Endothelial cell (in vitro differentiated cells): ENCODE measurements around the gene NUDT6. TPM values are rescaled to one million over a fixed set of nuclear protein-coding genes. Genes with fewer than 3 reads are reported as not detected.
"Not testable (repeated sequence)": the region's sequence is repeated elsewhere in the genome, so short reads cannot be mapped to it uniquely, and the experiment has no call there.

ENCODE experiments used
- DNase-seq: peaks from one replicate; pipeline ENCODE4 v3.0.0; 2021; ENCODE audit warnings: low spot score
- H3K27ac Mint-ChIP-seq: one replicate; pipeline ENCODE4 v1.8.0; 2021; ENCODE audit warnings: mixed read lengths, inconsistent platforms; ENCODE audit not compliant: unreplicated experiment
- H3K27me3 Mint-ChIP-seq: one replicate; pipeline ENCODE4 v1.8.0; 2021; ENCODE audit warnings: mild to moderate bottlenecking, moderate library complexity, mixed read lengths, inconsistent platforms; ENCODE audit not compliant: unreplicated experiment
- H3K36me3 Mint-ChIP-seq: one replicate; pipeline ENCODE4 v1.8.0; 2021; ENCODE audit warnings: mild to moderate bottlenecking, low read depth, mixed read lengths, inconsistent platforms; ENCODE audit not compliant: unreplicated experiment
- H3K4me1 Mint-ChIP-seq: one replicate; pipeline ENCODE4 v1.8.0; 2021; ENCODE audit warnings: mild to moderate bottlenecking, mixed read lengths, inconsistent platforms; ENCODE audit not compliant: unreplicated experiment
- H3K4me3 Mint-ChIP-seq: one replicate; pipeline ENCODE4 v1.8.0; 2021; ENCODE audit warnings: mild to moderate bottlenecking, mixed read lengths, inconsistent platforms; ENCODE audit not compliant: unreplicated experiment
- H3K9me3 Mint-ChIP-seq: one replicate; pipeline ENCODE4 v1.8.0; 2021; ENCODE audit warnings: mixed read lengths, inconsistent platforms; ENCODE audit not compliant: unreplicated experiment
- CTCF ChIP-seq: fragments of 200-600 bp; sonication (generic); IDR thresholded peaks from one replicate; pipeline ENCODE4 v1.5.0; 2021; ENCODE audit warnings: antibody characterized with exemption; ENCODE audit not compliant: unreplicated experiment
- total RNA-seq: library from RNA; stranded (reverse); fragmentation: NEBNext Ultra II Directional; extraction: Animal tissue kit (Norgen Biotek cat#: 25700); gene quantifications from one replicate; pipeline ENCODE4 v1.2.1, GENCODE V29; 2021; ENCODE audit not compliant: unreplicated experiment

NUDT6 gene
- total RNA-seq, 1 donor from 2014 or later, result 6.5 TPM

GRCh38 chr4:122847931-122848330 is 74.5 kb downstream of the NUDT6 start:
- Mint-ChIP-seq H3K4me3 (no peak overlapping the region), H3K9me3 (no peaks in the 10 kb centered on the region), H3K27me3 (peaks cover 6% of the 10 kb centered on the region), H3K36me3 (peaks cover 25% of the 10 kb centered on the region), H3K4me1 (peaks cover 47% of the 10 kb centered on the region), H3K27ac (no peak overlapping the region)
- no peak for DNase-seq
- no peak for TF ChIP-seq CTCF

GRCh38 chr4:122845760-122846159 is 76.6 kb downstream of the NUDT6 start:
- Mint-ChIP-seq H3K4me3 (no peak overlapping the region), H3K27me3 (peaks cover 6% of the 10 kb centered on the region), H3K36me3 (peaks cover 26% of the 10 kb centered on the region), H3K9me3 (no peaks in the 10 kb centered on the region), H3K27ac (peak overlapping the region; percentile 65), H3K4me1 (peaks cover 39% of the 10 kb centered on the region)
- no peak for DNase-seq
- no peak for TF ChIP-seq CTCF

GRCh38 chr4:122845066-122845465 is 77.3 kb downstream of the NUDT6 start:
- Mint-ChIP-seq H3K27ac (no peak overlapping the region), H3K4me3 (no peak overlapping the region)

GRCh38 chr4:122844391-122844790 is 78.0 kb downstream of the NUDT6 start:
- peaks cover 30% of the 10 kb centered on the region for H3K36me3 Mint-ChIP-seq
- H3K27ac Mint-ChIP-seq, result not testable (repeated sequence)

More at GRCh38 chr4:122845066-122845465, 77.3 kb downstream of the NUDT6 start:
- Mint-ChIP-seq H3K36me3 (peaks cover 27% of the 10 kb centered on the region), H3K9me3 (no peaks in the 10 kb centered on the region), H3K27me3 (peaks cover 2% of the 10 kb centered on the region), H3K4me1 (peaks cover 33% of the 10 kb centered on the region)
- TF ChIP-seq CTCF, result no peak
- DNase-seq, result no peak

GRCh38 chr4:122842984-122843531 is 79.3 kb downstream of the NUDT6 start:
- H3K9me3 Mint-ChIP-seq, result no peaks in the 10 kb centered on the region
- no peaks in the 10 kb centered on the region for H3K27me3 Mint-ChIP-seq
- peaks cover 23% of the 10 kb centered on the region for H3K4me1 Mint-ChIP-seq
- peaks cover 22% of the 10 kb centered on the region for H3K36me3 Mint-ChIP-seq
- H3K4me3 Mint-ChIP-seq, result no peak overlapping the region
- DNase-seq, result no peak
- no peak for TF ChIP-seq CTCF
- H3K27ac Mint-ChIP-seq, result no peak overlapping the region

More at GRCh38 chr4:122844391-122844790, 78.0 kb downstream of the NUDT6 start:
- not testable (repeated sequence) for H3K4me3 Mint-ChIP-seq, H3K27me3 Mint-ChIP-seq, DNase-seq, H3K9me3 Mint-ChIP-seq
- peaks cover 30% of the 10 kb centered on the region for H3K4me1 Mint-ChIP-seq

Other genes with a start within 250 kb of the NUDT6 start
- gene BBS12, start 189.9 kb downstream of the NUDT6 start, total RNA-seq, result 4.6 TPM
- 26.1 TPM for gene FGF2, start 95.8 kb downstream of the NUDT6 start, total RNA-seq